Lower leg skin (tissue), 4 donors: ENCODE data around the gene NKAP. TPM values are rescaled to one million over a fixed set of nuclear protein-coding genes. Genes with fewer than 3 reads are reported as not detected.
A peak's percentile ranks its signal among the peaks of the same experiment; 100 is the strongest.

Source experiments
- DNase-seq, 2 donors: peaks; one replicate each; pipeline ENCODE4 v3.0.0-alpha.2; 2019; ENCODE audit warnings: low spot score in 2 of 2
- H3K4me3 ChIP-seq: fragments of 200-600 bp; sonication (generic); 2 replicates; pipeline ENCODE4 v1.5.1; 2017; ENCODE audit warnings: mild to moderate bottlenecking, low read depth; ENCODE audit not compliant: poor library complexity, severe bottlenecking
- POLR2A ChIP-seq, 2 donors: fragments of 450-650 bp; IDR thresholded peaks; one replicate each; pipeline ENCODE4 v1.6.1; 2016 to 2017; ENCODE audit warnings: antibody characterized with exemption in 2 of 2, mild to moderate bottlenecking in 1 of 2, moderate library complexity in 1 of 2
- WGBS, 2 donors: methylation state at CpG; one replicate each; pipeline ENCODE4 v1.1.5; 2018; 5-methylcytosine and 5-hydroxymethylcytosine counted together
- intact Hi-C: fragments of 100-400 bp; cut with DNase I; formaldehyde crosslinking; loops from one replicate; pipeline ENCODE4 v1.15.0; 2023; ENCODE audit warnings: low total_unique reads
- total RNA-seq, 4 donors: library from RNA; depleted of rRNA; stranded (reverse); fragments of >200 nt; gene quantifications; one replicate each; pipeline ENCODE4 v1.1.0, GENCODE V29; 2016
- TF ChIP-seq, protein P1 (sequence below), 3 donors: fragments of 450-650 bp; IDR thresholded peaks; one replicate each; pipeline ENCODE4 v1.5.1; 2016; ENCODE audit warnings: antibody characterized with exemption in 3 of 3, mild to moderate bottlenecking in 3 of 3, moderate library complexity in 2 of 3

The NKAP gene
- total RNA-seq, 4 donors from 2014 or later = 4.8 to 7.3 (median 6.4) TPM

DNA sequence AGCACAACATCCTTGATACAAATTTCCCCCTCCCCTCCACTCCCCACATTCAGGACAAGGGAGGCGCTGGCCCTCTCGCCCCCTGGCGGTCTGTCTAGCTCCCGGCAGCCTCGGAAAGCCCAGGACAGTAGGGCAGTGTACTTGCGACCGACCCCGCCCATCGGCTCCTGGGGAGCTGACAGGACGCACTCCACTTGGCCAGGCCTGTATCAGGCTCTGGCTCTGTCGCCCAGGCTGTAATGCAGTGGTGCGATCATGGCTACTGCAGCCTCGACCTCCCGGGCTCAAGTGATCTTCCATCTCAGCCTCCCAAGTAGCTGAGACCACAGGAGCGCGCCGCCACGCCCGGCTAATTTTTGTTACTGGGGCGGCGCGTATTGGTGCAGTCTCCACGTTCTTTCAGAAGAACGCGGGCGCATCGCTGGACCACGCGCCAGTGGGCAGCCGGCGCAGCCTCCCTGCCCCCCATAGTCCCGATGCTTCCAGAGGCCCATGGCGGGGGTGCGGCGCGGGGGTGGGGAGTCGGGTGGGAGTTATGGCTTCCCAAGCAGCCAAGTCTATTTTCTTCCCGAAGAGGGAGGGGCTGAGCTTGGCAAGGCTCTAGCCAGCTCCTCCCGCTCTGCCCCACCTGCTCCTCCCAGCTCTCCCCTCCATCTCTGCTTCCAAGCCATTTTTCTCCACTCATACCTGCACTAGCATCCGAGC, 55.7 kb downstream of the NKAP start:
- H3K4me3 ChIP-seq = no peak overlapping the region
- no peak for TF ChIP-seq POLR2A (IDR thresholded peaks at IDR 0.05)
- TF ChIP-seq, protein P1, sequence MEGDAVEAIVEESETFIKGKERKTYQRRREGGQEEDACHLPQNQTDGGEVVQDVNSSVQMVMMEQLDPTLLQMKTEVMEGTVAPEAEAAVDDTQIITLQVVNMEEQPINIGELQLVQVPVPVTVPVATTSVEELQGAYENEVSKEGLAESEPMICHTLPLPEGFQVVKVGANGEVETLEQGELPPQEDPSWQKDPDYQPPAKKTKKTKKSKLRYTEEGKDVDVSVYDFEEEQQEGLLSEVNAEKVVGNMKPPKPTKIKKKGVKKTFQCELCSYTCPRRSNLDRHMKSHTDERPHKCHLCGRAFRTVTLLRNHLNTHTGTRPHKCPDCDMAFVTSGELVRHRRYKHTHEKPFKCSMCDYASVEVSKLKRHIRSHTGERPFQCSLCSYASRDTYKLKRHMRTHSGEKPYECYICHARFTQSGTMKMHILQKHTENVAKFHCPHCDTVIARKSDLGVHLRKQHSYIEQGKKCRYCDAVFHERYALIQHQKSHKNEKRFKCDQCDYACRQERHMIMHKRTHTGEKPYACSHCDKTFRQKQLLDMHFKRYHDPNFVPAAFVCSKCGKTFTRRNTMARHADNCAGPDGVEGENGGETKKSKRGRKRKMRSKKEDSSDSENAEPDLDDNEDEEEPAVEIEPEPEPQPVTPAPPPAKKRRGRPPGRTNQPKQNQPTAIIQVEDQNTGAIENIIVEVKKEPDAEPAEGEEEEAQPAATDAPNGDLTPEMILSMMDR (IDR thresholded peaks at IDR 0.05) = no peak
- DNase-seq = peak in 1 of 2 donors; percentile 87
- intact Hi-C loops = no loop called here
- WGBS, 2 donors = 7 to 43% methylated on average over 2 to 25 of the region's 40 CpGs

DNA sequence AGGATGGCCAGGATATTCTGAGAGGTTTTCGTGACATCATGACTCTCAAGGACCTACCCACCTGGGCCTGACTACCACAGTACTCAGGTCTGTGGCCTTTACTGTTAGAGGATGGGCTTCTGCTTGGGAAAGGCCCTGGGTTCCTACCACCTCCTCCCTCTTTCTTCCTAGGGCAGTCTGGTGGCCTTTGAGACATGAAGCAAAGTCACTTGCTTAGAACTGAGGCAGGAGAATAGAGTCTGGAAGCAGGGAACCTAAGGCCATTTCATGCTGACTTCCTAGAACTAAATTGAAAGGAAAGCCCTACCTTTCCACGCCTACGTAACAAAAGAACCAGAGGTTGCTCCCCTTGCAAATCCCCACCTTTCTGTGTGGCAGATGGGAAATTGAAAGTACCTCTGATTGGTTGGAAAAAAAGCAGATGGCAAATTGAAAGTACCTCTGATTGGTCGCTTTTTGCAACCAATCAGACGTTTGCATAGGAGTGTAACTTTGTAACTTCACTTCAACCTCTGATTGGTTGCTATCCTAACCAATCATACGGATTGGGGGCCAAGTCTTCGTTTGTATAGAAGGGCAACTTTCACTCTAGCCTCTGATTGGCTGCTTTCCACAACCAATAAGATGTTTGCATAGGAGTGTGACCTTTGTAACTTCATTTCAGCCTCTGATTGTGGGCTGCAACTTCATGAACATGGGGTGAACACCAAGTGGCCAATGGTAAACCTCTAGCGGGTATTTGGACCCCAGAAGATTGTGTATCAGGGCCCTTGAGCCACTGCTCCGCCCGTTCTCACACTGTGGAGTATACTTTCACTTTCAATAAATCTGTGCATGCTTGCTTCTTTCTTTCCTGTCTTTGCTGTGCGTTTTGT, 57.8 kb downstream of the NKAP start:
- no peak overlapping the region for H3K4me3 ChIP-seq
- no peak for DNase-seq
- intact Hi-C loops = no loop called here
- 76 to 86% methylated on average over 11 of the region's 11 CpGs for WGBS, 2 donors
- TF ChIP-seq, protein P1 (IDR thresholded peaks at IDR 0.05) = no peak
- no peak for TF ChIP-seq POLR2A (IDR thresholded peaks at IDR 0.05)

DNA sequence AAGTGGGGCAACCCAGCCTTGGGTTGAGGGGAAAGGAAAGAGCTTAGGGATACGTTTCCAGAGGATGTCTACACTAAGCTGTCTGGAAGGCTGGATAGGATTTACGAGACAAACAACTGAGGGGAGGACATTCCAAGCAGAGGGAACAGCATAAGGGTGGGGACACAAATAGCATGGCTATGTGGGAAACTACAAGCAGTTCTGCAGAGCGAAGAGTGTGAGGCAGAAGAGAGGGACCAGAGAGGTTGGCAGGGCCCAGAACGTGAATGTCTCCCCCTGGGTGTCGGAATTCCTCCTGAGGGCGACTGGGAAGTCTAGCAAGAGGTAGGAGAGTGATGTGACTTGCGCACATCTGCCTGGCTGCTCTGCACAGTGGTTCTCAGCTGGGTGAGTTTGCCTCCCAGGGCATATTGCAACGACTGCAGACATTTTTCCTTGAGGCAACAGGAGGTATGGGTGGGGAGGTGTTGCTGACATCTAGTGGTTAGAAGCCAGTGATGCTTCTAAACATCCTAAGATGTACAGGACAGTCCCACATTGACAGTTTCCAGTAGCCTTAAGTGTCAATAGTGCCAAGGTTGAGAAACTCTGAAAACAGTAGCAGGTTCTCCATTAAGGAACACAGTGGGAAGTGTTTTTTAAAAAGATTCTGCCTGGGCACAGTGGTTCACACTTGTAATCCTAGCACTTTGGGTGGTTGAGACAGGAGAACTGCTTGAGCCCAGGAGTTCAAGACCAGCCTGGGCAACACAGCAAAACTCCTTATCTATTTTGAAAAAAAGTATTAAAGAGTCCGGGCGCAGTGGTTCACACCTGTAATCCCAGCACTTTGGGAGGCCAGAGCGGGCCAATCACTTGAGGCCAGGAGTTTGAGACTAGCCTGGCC, 62.8 kb downstream of the NKAP start:
- no peak for DNase-seq
- no peak overlapping the region for H3K4me3 ChIP-seq
- intact Hi-C loops = no loop called here
- 50 to 52% methylated on average over 11 of the region's 11 CpGs for WGBS, 2 donors
- no peak for TF ChIP-seq POLR2A (IDR thresholded peaks at IDR 0.05)
- TF ChIP-seq, protein P1 (IDR thresholded peaks at IDR 0.05) = no peak

DNA sequence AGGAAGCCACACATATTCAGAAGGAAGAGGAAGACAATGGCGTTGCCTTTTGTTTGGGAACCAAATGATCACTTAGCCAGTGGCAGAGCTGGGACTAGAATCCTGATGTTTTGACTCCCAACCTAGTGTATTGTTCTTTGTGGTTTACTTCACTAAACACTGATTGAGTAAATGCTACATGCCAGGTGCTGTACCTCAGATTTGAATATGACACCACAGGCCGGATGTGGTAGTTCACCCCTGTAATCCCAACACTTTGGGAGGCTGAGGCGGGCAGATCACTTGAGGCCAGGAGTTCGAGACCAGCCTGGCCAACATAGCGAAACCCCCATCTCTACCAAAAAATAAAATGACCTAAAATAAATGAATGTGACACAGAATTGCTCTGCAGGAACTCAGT, 63.5 kb downstream of the NKAP start:
- no peak overlapping the region for H3K4me3 ChIP-seq
- TF ChIP-seq POLR2A (IDR thresholded peaks at IDR 0.05) = no peak
- TF ChIP-seq, protein P1 (IDR thresholded peaks at IDR 0.05) = no peak
- intact Hi-C loops = no loop called here
- WGBS, 2 donors = 79 to 80% methylated on average over 5 of the region's 5 CpGs
- no peak for DNase-seq

DNA sequence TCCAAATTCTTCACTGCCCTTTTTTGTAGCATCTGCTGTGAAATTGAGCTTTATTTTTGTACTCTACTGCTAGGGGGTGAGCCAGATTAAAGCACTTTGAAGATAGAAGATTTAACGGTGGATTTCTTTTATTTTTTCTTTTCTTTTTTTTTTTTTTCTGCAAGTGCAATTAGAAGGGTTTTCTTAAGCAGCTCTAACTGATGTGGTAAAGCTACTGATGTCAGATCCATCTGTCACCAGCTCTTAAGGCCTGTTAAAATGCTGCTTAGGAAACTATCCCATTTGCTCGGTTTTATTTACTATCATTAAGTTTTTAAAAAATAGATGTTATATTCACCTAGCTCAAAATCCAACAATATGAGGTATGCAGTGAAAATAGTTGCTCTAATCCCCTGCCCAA, 64.8 kb downstream of the NKAP start:
- TF ChIP-seq, protein P1 (IDR thresholded peaks at IDR 0.05) = no peak
- TF ChIP-seq POLR2A (IDR thresholded peaks at IDR 0.05) = no peak
- WGBS, 2 donors = 62 to 71% methylated on average over 2 of the region's 2 CpGs
- no peak overlapping the region for H3K4me3 ChIP-seq
- intact Hi-C loops = no loop called here
- no peak for DNase-seq
